Measurements from ENCODE around the gene AGBL1.

The AGBL1 gene

DNA sequence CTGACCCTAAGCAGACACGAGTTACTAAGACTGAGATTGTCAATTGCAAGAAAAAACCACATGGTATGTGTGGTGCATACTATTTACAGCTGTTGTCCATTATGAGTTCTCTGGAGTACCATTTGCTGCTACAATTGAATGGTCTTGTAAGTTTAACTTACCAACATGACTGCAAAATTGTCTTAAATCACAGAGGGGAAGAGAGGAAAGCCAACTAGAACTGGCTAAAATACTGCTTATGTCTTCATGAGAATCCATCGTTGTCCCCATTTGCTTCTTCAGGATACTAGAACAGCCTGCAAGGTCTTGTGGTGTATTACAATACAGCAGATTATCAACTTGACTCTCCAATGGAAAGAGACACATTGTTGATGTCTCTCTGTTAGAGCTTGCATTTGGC lies 313.2 kb downstream of the AGBL1 start:
- Histone ChIP-seq H3K4ac (ENCODE audit: low read length) (no peak overlapping the region), H3K9me3 (replicated peaks in 1 of 2; ENCODE audit: control insufficient read depth in 2 of 2, insufficient read depth in 1 of 2, low read depth in 1 of 2, low read length in 2 of 2) (no peaks in the 10 kb centered on the region), H4K91ac (ENCODE audit: low read depth, low read length, poor library complexity) (no peak overlapping the region), H3K79me1 (ENCODE audit: low read depth, low read length) (no peaks in the 10 kb centered on the region), H3K27ac (replicated peaks; ENCODE audit: low read length) (no peak overlapping the region), H2BK120ac (ENCODE audit: low read depth, low read length) (no peak overlapping the region), H2AK5ac (ENCODE audit: low read depth, low read length) (no peak overlapping the region), H2BK5ac (ENCODE audit: low read length) (no peak overlapping the region), H3K23ac (ENCODE audit: low read depth, low read length, poor library complexity) (no peak overlapping the region), H3K4me3 (ENCODE audit: low read length in 2 of 2) (no peak overlapping the region), H3K36me3 (replicated peaks in 1 of 2; ENCODE audit: control insufficient read depth in 2 of 2, insufficient read depth in 2 of 2, low read length in 2 of 2) (no peaks in the 10 kb centered on the region), H3K9ac (ENCODE audit: low read depth, low read length, poor library complexity) (no peak overlapping the region), H3K27me3 (ENCODE audit: control insufficient read depth in 3 of 3, insufficient read depth in 3 of 3, low read depth in 1 of 3, low read length in 3 of 3) (no peaks in the 10 kb centered on the region), H2BK12ac (ENCODE audit: low read length) (no peak overlapping the region), H2BK15ac (ENCODE audit: low read length) (no peak overlapping the region), H3K18ac (ENCODE audit: low read length) (no peak overlapping the region), H2AFZ (ENCODE audit: low read length) (no peak overlapping the region), H3K14ac (ENCODE audit: low read length) (no peak overlapping the region), H4K8ac (ENCODE audit: low read depth, low read length) (no peak overlapping the region), H3K4me2 (ENCODE audit: insufficient read depth, low read length, poor library complexity, severe bottlenecking) (no peak overlapping the region), H3K4me1 (ENCODE audit: control insufficient read depth in 2 of 2, insufficient read depth in 1 of 2, low read depth in 1 of 2, low read length in 2 of 2) (no peaks in the 10 kb centered on the region)
- WGBS, 2 donors (ENCODE audit: extremely low coverage in 2 of 2, insufficient read length in 2 of 2, insufficient replicate concordance in 1 of 2) = no CpG with 5 or more reads among the region's 2 CpGs
- DNase-seq (ENCODE audit: low spot score) = no peak

DNA sequence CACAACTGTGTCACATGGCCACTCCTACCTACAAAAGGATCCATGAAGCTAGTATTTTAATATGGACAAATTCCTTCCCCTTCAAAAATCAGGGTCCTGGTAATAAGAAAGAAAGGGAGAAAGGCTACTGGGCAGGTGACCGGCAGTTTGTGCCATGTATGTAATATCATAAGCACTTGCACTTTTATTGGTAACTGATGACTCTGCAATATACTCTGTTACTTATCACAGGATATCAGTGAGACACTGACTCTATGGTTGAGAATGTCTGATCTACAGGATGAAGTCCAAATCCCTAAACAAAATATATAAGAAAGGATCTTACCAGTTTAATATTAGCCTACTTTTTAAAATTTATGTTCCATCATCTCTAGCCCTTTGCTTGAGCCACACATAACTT lies 315.2 kb downstream of the AGBL1 start:
- Histone ChIP-seq H4K91ac (ENCODE audit: low read depth, low read length, poor library complexity) (no peak overlapping the region), H2BK120ac (ENCODE audit: low read depth, low read length) (no peak overlapping the region), H3K4me2 (ENCODE audit: insufficient read depth, low read length, poor library complexity, severe bottlenecking) (no peak overlapping the region), H3K27me3 (ENCODE audit: control insufficient read depth in 3 of 3, insufficient read depth in 3 of 3, low read depth in 1 of 3, low read length in 3 of 3) (no peaks in the 10 kb centered on the region), H3K9ac (ENCODE audit: low read depth, low read length, poor library complexity) (no peak overlapping the region), H3K4ac (ENCODE audit: low read length) (no peak overlapping the region), H3K18ac (ENCODE audit: low read length) (no peak overlapping the region), H3K4me3 (ENCODE audit: low read length in 2 of 2) (no peak overlapping the region), H3K23ac (ENCODE audit: low read depth, low read length, poor library complexity) (no peak overlapping the region), H2BK15ac (ENCODE audit: low read length) (no peak overlapping the region), H2AK5ac (ENCODE audit: low read depth, low read length) (no peak overlapping the region), H2BK12ac (ENCODE audit: low read length) (no peak overlapping the region), H2BK5ac (ENCODE audit: low read length) (no peak overlapping the region), H3K36me3 (replicated peaks in 1 of 2; ENCODE audit: control insufficient read depth in 2 of 2, insufficient read depth in 2 of 2, low read length in 2 of 2) (no peaks in the 10 kb centered on the region), H4K8ac (ENCODE audit: low read depth, low read length) (no peak overlapping the region), H3K14ac (ENCODE audit: low read length) (no peak overlapping the region), H3K79me1 (ENCODE audit: low read depth, low read length) (no peaks in the 10 kb centered on the region), H3K4me1 (ENCODE audit: control insufficient read depth in 2 of 2, insufficient read depth in 1 of 2, low read depth in 1 of 2, low read length in 2 of 2) (no peaks in the 10 kb centered on the region), H3K9me3 (replicated peaks in 1 of 2; ENCODE audit: control insufficient read depth in 2 of 2, insufficient read depth in 1 of 2, low read depth in 1 of 2, low read length in 2 of 2) (no peaks in the 10 kb centered on the region), H2AFZ (ENCODE audit: low read length) (no peak overlapping the region), H3K27ac (replicated peaks; ENCODE audit: low read length) (no peak overlapping the region)
- DNase-seq (ENCODE audit: low spot score) = no peak
- WGBS, 2 donors (ENCODE audit: extremely low coverage in 2 of 2, insufficient read length in 2 of 2, insufficient replicate concordance in 1 of 2) = no CpG with 5 or more reads among the region's 1 CpG

DNA sequence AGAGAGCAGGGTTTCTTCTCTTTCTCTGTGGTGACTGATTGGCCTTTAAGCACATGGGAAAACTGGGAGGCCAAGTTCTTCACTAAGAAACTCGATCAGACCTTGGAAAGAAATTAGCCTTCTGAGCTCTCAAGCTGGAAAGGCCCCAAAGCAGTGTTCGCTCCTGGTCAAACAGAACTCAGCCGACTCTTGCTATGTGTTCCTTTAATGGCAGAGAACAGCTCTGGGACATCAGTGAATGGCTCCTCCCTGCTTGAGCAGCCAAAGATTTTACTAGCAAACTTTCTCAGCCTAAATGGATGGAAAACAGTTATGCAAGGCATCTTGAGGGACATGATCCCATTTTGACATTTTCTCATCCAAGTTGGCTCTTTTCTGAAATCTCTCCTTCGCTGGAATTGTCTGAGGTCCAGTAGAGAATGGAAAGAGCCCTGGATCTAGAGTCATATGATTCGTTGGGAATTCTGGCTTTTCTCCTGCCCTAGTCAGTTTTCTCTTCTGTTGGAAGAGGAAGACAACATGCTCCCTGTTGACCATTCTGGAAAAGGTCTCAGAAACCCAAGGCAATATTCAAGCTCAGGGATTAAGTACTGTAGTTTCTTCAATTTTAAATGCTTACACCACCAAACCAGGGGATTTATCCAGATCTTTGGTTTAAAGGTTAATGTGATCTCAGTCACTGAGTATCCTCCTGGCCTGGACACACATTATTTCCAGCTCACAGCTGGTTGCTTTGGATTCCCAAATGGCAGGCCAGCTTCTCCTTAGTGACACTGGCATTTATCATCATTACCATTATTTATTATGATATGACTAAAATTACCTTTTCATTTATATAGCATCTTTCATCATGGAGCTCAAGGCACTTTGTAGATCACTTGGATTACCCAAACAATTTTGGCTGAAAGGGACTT lies 319.6 kb downstream of the AGBL1 start:
- H3K4me2 ChIP-seq (ENCODE audit: insufficient read depth, low read length, poor library complexity, severe bottlenecking) = no peak overlapping the region
- no peak overlapping the region for H3K9ac ChIP-seq (ENCODE audit: low read depth, low read length, poor library complexity)
- no peak overlapping the region for H4K91ac ChIP-seq (ENCODE audit: low read depth, low read length, poor library complexity)
- H3K23ac ChIP-seq (ENCODE audit: low read depth, low read length, poor library complexity) = no peak overlapping the region
- H3K18ac ChIP-seq (ENCODE audit: low read length) = no peak overlapping the region
- H3K79me1 ChIP-seq (ENCODE audit: low read depth, low read length) = no peaks in the 10 kb centered on the region
- no peak overlapping the region for H2AFZ ChIP-seq (ENCODE audit: low read length)
- H2BK120ac ChIP-seq (ENCODE audit: low read depth, low read length) = no peak overlapping the region
- no peak overlapping the region for H2BK5ac ChIP-seq (ENCODE audit: low read length)
- no peak overlapping the region for H4K8ac ChIP-seq (ENCODE audit: low read depth, low read length)
- H3K4me1 ChIP-seq (ENCODE audit: control insufficient read depth in 2 of 2, insufficient read depth in 1 of 2, low read depth in 1 of 2, low read length in 2 of 2) = no peaks in the 10 kb centered on the region
- no CpG with 5 or more reads among the region's 5 CpGs for WGBS, 2 donors (ENCODE audit: extremely low coverage in 2 of 2, insufficient read length in 2 of 2, insufficient replicate concordance in 1 of 2)
- DNase-seq (ENCODE audit: low spot score) = no peak
- no peaks in the 10 kb centered on the region for H3K36me3 ChIP-seq (replicated peaks in 1 of 2; ENCODE audit: control insufficient read depth in 2 of 2, insufficient read depth in 2 of 2, low read length in 2 of 2)
- no peak overlapping the region for H3K4ac ChIP-seq (ENCODE audit: low read length)
- no peaks in the 10 kb centered on the region for H3K9me3 ChIP-seq (replicated peaks in 1 of 2; ENCODE audit: control insufficient read depth in 2 of 2, insufficient read depth in 1 of 2, low read depth in 1 of 2, low read length in 2 of 2)
- H2BK12ac ChIP-seq (ENCODE audit: low read length) = no peak overlapping the region
- no peaks in the 10 kb centered on the region for H3K27me3 ChIP-seq (ENCODE audit: control insufficient read depth in 3 of 3, insufficient read depth in 3 of 3, low read depth in 1 of 3, low read length in 3 of 3)
- no peak overlapping the region for H3K14ac ChIP-seq (ENCODE audit: low read length)
- no peak overlapping the region for H2AK5ac ChIP-seq (ENCODE audit: low read depth, low read length)
- no peak overlapping the region for H2BK15ac ChIP-seq (ENCODE audit: low read length)
- no peak overlapping the region for H3K4me3 ChIP-seq (ENCODE audit: low read length in 2 of 2)
- no peak overlapping the region for H3K27ac ChIP-seq (replicated peaks; ENCODE audit: low read length)

DNA sequence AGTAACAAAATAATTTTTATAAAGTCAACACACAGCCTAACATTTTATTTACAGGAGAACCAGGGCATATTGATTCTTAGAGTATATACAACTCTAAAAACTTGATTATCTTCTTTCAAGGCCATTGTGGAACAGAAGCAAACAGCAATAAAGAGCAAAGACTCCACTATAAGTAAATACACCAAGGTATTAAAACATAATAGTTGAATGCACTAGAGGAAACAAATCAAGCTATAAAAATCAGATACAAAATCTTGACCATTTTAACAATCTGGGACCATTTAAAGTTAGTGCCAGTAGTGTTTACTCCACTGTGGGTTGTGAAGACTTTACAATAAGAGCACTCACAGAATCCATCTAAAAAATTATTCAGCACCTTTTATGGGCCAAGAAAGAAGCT lies 323.6 kb downstream of the AGBL1 start:
- Histone ChIP-seq H3K36me3 (replicated peaks in 1 of 2; ENCODE audit: control insufficient read depth in 2 of 2, insufficient read depth in 2 of 2, low read length in 2 of 2) (no peaks in the 10 kb centered on the region), H3K4me3 (ENCODE audit: low read length in 2 of 2) (no peak overlapping the region), H3K27me3 (ENCODE audit: control insufficient read depth in 3 of 3, insufficient read depth in 3 of 3, low read depth in 1 of 3, low read length in 3 of 3) (no peaks in the 10 kb centered on the region), H4K8ac (ENCODE audit: low read depth, low read length) (no peak overlapping the region), H3K4ac (ENCODE audit: low read length) (no peak overlapping the region), H3K79me1 (ENCODE audit: low read depth, low read length) (no peaks in the 10 kb centered on the region), H3K18ac (ENCODE audit: low read length) (no peak overlapping the region), H2AK5ac (ENCODE audit: low read depth, low read length) (no peak overlapping the region), H2AFZ (ENCODE audit: low read length) (no peak overlapping the region), H3K4me1 (ENCODE audit: control insufficient read depth in 2 of 2, insufficient read depth in 1 of 2, low read depth in 1 of 2, low read length in 2 of 2) (peaks cover 0 to 2% of the 10 kb centered on the region in 2 donors), H3K27ac (replicated peaks; ENCODE audit: low read length) (no peak overlapping the region), H2BK5ac (ENCODE audit: low read length) (no peak overlapping the region), H2BK15ac (ENCODE audit: low read length) (no peak overlapping the region), H3K23ac (ENCODE audit: low read depth, low read length, poor library complexity) (no peak overlapping the region), H3K9ac (ENCODE audit: low read depth, low read length, poor library complexity) (no peak overlapping the region), H2BK120ac (ENCODE audit: low read depth, low read length) (no peak overlapping the region), H4K91ac (ENCODE audit: low read depth, low read length, poor library complexity) (no peak overlapping the region), H2BK12ac (ENCODE audit: low read length) (no peak overlapping the region), H3K9me3 (replicated peaks in 1 of 2; ENCODE audit: control insufficient read depth in 2 of 2, insufficient read depth in 1 of 2, low read depth in 1 of 2, low read length in 2 of 2) (no peaks in the 10 kb centered on the region), H3K4me2 (ENCODE audit: insufficient read depth, low read length, poor library complexity, severe bottlenecking) (no peak overlapping the region), H3K14ac (ENCODE audit: low read length) (no peak overlapping the region)
- DNase-seq (ENCODE audit: low spot score) = no peak
